Measurements from ENCODE around the gene MGAT4A.

MGAT4A gene

DNA sequence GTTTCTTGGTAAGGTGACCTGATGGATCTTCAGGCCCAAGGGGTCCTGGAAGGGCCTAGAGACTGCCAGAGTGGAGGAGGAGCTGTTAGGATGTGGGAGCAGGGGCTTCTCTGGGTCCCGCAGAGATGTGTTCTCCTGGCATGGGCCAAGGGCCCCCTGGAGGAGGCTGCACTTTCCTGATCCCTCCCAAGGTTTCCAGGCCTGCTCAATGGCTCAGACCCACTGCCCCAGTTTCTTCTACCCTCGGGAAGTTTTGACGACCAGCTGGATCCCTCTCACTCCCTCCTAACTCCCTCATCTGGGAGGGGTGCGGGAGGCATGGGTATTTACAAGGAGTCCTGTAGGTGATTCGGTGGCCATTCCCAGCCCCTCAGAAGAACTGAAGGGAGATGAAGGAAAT, 158.7 kb downstream of the MGAT4A start:
- no peak for DNase-seq (ENCODE audit: low read depth)

GRCh38 chr2:98571796-98572195, 159.1 kb downstream of the MGAT4A start:
- DNase-seq (ENCODE audit: low read depth): no peak

- no peak for DNase-seq (ENCODE audit: low read depth)
Observed at GRCh38 chr2:98571121-98571701, 159.7 kb downstream of the MGAT4A start.

DNA sequence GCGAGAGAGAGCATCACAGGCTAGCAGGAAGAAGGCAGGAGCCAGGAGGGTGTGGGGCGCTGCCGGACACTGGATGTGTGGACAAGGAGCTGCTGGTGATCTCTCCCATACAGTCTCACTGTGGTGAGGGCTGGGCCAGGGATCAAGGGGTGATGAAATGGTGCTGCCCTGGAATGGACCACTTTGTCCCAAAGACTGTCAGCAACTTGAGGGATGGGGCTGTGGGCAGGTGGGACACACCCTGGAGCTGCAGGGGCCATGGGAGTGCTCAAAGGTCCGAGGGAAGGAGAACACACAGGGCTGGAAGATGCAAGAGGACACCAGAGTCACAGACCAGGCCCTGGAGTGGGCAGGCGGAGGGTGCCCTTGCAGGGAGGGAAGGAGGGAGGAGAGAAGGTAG, 160.6 kb downstream of the MGAT4A start:
- DNase-seq (ENCODE audit: low read depth): no peak

DNA sequence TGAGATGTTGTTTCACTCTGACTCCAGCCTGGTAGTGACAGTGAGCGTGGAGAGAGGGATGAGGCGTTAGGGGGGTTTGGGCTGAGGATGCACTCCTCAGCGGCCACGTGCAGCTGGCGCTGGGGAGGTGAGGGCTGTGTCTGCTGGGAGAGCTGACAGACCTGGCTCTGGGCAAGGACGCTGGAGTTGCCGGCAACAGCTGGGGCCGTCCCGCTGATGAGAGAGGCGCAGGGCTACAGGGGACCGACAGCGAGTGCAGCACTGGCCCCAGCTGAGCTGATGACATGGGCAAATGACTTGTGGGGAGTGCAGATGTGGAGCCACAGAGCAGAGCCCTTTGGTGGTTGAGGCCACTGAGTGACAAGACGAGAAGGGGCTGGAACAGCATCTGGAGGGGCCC, 161.0 kb downstream of the MGAT4A start:
- no peak for DNase-seq (ENCODE audit: low read depth)

DNA sequence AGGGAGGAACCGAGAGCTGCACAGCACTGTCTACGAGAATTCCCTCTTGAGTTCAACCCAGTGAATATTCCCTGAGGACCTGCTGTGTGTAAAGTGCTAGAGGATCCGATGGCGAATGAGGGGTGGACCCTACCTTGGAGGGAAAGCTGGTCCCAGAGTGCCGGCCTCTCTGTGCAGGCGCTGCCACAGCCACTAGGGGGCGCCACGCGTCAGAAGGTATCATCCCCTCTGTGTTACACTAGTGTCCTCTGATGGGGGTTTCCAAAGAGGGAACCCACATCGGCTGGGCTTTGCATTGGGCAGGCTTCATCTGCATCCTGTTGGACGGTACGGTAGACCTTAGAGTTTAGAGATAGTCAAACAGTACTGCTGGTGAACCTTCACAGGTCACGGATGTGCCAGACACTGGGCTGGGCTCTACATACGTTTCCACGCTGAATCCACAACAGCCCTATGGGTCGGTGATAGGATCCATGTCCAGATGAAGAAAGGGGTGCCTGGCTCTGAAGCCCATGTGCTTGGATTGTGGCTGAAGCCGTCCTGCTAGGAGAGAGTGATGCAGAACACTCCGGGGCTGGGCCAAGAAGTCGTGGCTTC, 161.6 kb downstream of the MGAT4A start:
- DNase-seq (ENCODE audit: low read depth): peak; percentile 12
